ENCODE measurements around the gene RAP1GDS1.

DNA sequence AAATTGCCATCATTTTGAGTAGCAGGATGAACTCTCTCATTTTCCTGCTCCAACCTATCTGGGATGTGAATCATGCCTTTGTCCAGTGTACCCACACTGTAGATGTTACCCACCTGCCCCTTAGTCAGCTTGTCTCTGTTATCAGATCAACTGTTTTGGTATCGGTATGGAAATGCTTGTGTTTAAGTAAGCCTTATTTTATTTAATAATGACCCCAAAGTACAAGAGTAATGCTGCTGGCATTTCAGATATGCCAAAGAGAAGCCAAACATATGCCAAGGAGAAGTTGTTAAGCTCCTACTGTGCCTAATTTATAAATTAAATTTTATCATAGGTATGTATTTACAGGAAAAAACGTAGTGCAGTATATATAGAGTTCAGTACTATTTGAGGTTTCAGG, 18.6 kb upstream of the RAP1GDS1 start:
- TF ChIP-seq, protein P1, sequence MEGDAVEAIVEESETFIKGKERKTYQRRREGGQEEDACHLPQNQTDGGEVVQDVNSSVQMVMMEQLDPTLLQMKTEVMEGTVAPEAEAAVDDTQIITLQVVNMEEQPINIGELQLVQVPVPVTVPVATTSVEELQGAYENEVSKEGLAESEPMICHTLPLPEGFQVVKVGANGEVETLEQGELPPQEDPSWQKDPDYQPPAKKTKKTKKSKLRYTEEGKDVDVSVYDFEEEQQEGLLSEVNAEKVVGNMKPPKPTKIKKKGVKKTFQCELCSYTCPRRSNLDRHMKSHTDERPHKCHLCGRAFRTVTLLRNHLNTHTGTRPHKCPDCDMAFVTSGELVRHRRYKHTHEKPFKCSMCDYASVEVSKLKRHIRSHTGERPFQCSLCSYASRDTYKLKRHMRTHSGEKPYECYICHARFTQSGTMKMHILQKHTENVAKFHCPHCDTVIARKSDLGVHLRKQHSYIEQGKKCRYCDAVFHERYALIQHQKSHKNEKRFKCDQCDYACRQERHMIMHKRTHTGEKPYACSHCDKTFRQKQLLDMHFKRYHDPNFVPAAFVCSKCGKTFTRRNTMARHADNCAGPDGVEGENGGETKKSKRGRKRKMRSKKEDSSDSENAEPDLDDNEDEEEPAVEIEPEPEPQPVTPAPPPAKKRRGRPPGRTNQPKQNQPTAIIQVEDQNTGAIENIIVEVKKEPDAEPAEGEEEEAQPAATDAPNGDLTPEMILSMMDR (IDR thresholded peaks at IDR 0.05), result no peak
- TF ChIP-seq POLR2A (IDR thresholded peaks at IDR 0.05), result no peak

All from breast epithelium (tissue), 3 donors.